ENCODE data around the gene GRN. TPM values are rescaled to one million over a fixed set of nuclear protein-coding genes. Genes with fewer than 3 reads are reported as not detected.
"Not testable (repeated sequence)": the region's sequence is repeated elsewhere in the genome, so short reads cannot be mapped to it uniquely, and the experiment has no call there.

GRN gene
- total RNA-seq, 1 experiment from 2014 or later: 127 TPM

- no peak overlapping the region for H3K27ac Mint-ChIP-seq
- DNase-seq: peak; percentile 20
- no peaks in the 10 kb centered on the region for H3K9me3 ChIP-seq (ENCODE audit: control insufficient read depth, low read depth, low read length)
- H3K14ac ChIP-seq (ENCODE audit: insufficient read depth, low read length): no peak overlapping the region
- H3K36me3 Mint-ChIP-seq (ENCODE audit: insufficient read depth in 1 of 3, low read depth in 3 of 3): no peaks in the 10 kb centered on the region
- H2BK20ac ChIP-seq (ENCODE audit: low read depth, low read length, poor library complexity, severe bottlenecking): no peak overlapping the region
- no peak overlapping the region for H2BK12ac ChIP-seq (ENCODE audit: insufficient read length, low read depth, low read length)
- no peaks in the 10 kb centered on the region for H3K79me2 ChIP-seq (ENCODE audit: insufficient read depth, low read length)
- no peak overlapping the region for H3K9ac ChIP-seq (ENCODE audit: extremely low read depth, insufficient read length, low read length)
- no peak overlapping the region for H2AK5ac ChIP-seq (ENCODE audit: insufficient read length, low read length)
- H3K23me2 ChIP-seq (ENCODE audit: insufficient read length, low read depth, low read length, poor library complexity, severe bottlenecking): peaks cover 7% of the 10 kb centered on the region
- no peaks in the 10 kb centered on the region for H3K4me1 ChIP-seq (ENCODE audit: insufficient read depth, low read length)
- H3K79me1 ChIP-seq (ENCODE audit: insufficient read depth, low read depth, low read length, poor library complexity, severe bottlenecking): no peaks in the 10 kb centered on the region
- no peak overlapping the region for H3K4ac ChIP-seq (ENCODE audit: low read depth, low read length)
- WGBS (ENCODE audit: extremely low coverage, insufficient read length, low lambda C conversion rate): no CpG with 5 or more reads among the region's 10 CpGs
- H3K27me3 ChIP-seq (ENCODE audit: insufficient read depth, low read length): no peaks in the 10 kb centered on the region; the same call in 1 of the 2 replicates
- H3T11ph ChIP-seq (ENCODE audit: low read length): no peak overlapping the region
- no peak overlapping the region for H3K56ac ChIP-seq (ENCODE audit: insufficient read length, low read depth, low read length)
- peaks cover 20% of the 10 kb centered on the region for H3K27me3 Mint-ChIP-seq (ENCODE audit: low read depth)
- no peak overlapping the region for H4K91ac ChIP-seq (ENCODE audit: insufficient read length, low read depth, low read length)
- no peak overlapping the region for H3K18ac ChIP-seq (ENCODE audit: insufficient read length, low read depth, low read length)
- no peak overlapping the region for H3K4me3 Mint-ChIP-seq
- no peak overlapping the region for H4K5ac ChIP-seq (ENCODE audit: insufficient read length, low read depth, low read length)
- H3K4me1 Mint-ChIP-seq: peaks cover 6 to 8% of the 10 kb centered on the region in 2 experiments; a peak in 3 of 4 replicates
- no peak for TF ChIP-seq CTCF (conservative IDR thresholded peaks at IDR 0.05)
- no peak overlapping the region for H2AFZ ChIP-seq (ENCODE audit: low read length)
- no peaks in the 10 kb centered on the region for H3K9me3 Mint-ChIP-seq
- H3K27ac ChIP-seq (ENCODE audit: insufficient read length, low read depth, low read length): no peak overlapping the region
- no peak overlapping the region for H2BK5ac ChIP-seq (ENCODE audit: insufficient read length, low read length)
- no peak overlapping the region for H3K4me2 ChIP-seq (ENCODE audit: insufficient read depth, insufficient read length, low read length)
- H2BK15ac ChIP-seq (ENCODE audit: low read depth, low read length): no peak overlapping the region
- no peak overlapping the region for H3K23ac ChIP-seq (ENCODE audit: insufficient read length, low read depth, low read length)
- H2BK120ac ChIP-seq (ENCODE audit: low read depth, low read length, poor library complexity, severe bottlenecking): no peak overlapping the region
- no peaks in the 10 kb centered on the region for H4K20me1 ChIP-seq (ENCODE audit: control insufficient read depth, insufficient read depth, insufficient read length)
- no peak overlapping the region for H4K8ac ChIP-seq (replicated peaks; ENCODE audit: insufficient read length, low read depth, low read length)
These were observed 45.3 kb downstream of the GRN start for GRCh38 chr17:44390250-44390870.

GRCh38 chr17:44394112-44394511, 49.0 kb downstream of the GRN start:
- not testable (repeated sequence) for H4K8ac ChIP-seq (replicated peaks; ENCODE audit: insufficient read length, low read depth, low read length); H3K18ac ChIP-seq (ENCODE audit: insufficient read length, low read depth, low read length); H3K27me3 ChIP-seq (ENCODE audit: insufficient read depth, low read length); H3T11ph ChIP-seq (ENCODE audit: low read length); H3K4me2 ChIP-seq (ENCODE audit: insufficient read depth, insufficient read length, low read length); H4K91ac ChIP-seq (ENCODE audit: insufficient read length, low read depth, low read length); H3K9ac ChIP-seq (ENCODE audit: extremely low read depth, insufficient read length, low read length); H2AK5ac ChIP-seq (ENCODE audit: insufficient read length, low read length); H2BK12ac ChIP-seq (ENCODE audit: insufficient read length, low read depth, low read length); H2BK20ac ChIP-seq (ENCODE audit: low read depth, low read length, poor library complexity, severe bottlenecking); H2BK5ac ChIP-seq (ENCODE audit: insufficient read length, low read length); H4K5ac ChIP-seq (ENCODE audit: insufficient read length, low read depth, low read length); H3K27ac ChIP-seq (ENCODE audit: insufficient read length, low read depth, low read length); H3K4me1 ChIP-seq (ENCODE audit: insufficient read depth, low read length); H2AFZ ChIP-seq (ENCODE audit: low read length); H3K9me3 ChIP-seq (ENCODE audit: control insufficient read depth, low read depth, low read length); H3K4me3 Mint-ChIP-seq; H3K27me3 Mint-ChIP-seq (ENCODE audit: low read depth); H3K23me2 ChIP-seq (ENCODE audit: insufficient read length, low read depth, low read length, poor library complexity, severe bottlenecking); H3K4ac ChIP-seq (ENCODE audit: low read depth, low read length); H3K79me2 ChIP-seq (ENCODE audit: insufficient read depth, low read length); H2BK15ac ChIP-seq (ENCODE audit: low read depth, low read length); H3K4me1 Mint-ChIP-seq; H3K56ac ChIP-seq (ENCODE audit: insufficient read length, low read depth, low read length); H3K79me1 ChIP-seq (ENCODE audit: insufficient read depth, low read depth, low read length, poor library complexity, severe bottlenecking); H4K20me1 ChIP-seq (ENCODE audit: control insufficient read depth, insufficient read depth, insufficient read length); H3K14ac ChIP-seq (ENCODE audit: insufficient read depth, low read length); H2BK120ac ChIP-seq (ENCODE audit: low read depth, low read length, poor library complexity, severe bottlenecking); H3K9me3 Mint-ChIP-seq; H3K23ac ChIP-seq (ENCODE audit: insufficient read length, low read depth, low read length)
- DNase-seq: peak; percentile 33
- Mint-ChIP-seq H3K27ac (peak overlapping the region in 2 of 3 experiments; percentile 5 to 49; a peak in 2 of 7 replicates), H3K36me3 (ENCODE audit: insufficient read depth in 1 of 3, low read depth in 3 of 3) (peaks cover 14 to 23% (median 22%) of the 10 kb centered on the region in 3 experiments; a peak in 6 of 7 replicates)
- WGBS (ENCODE audit: extremely low coverage, insufficient read length, low lambda C conversion rate): no CpG with 5 or more reads among the region's 9 CpGs

Data from H9 (cell line).